K562 (cell line): ENCODE results near the gene CCT7. TPM values are rescaled to one million over a fixed set of nuclear protein-coding genes. Genes with fewer than 3 reads are reported as not detected.

Experiments used
- DACH1 ChIP-seq: fragments of 450-650 bp; IDR thresholded peaks from 2 replicates; pipeline ENCODE4 v1.6.1; 2018; ENCODE audit not compliant: partially characterized antibody
- ELF4 ChIP-seq: fragments of 450-650 bp; formaldehyde crosslinking; IDR thresholded peaks from 2 replicates; pipeline ENCODE4 v1.4.0; 2022; ENCODE audit warnings: missing genetic modification characterization
- FOXK1 ChIP-seq: sonication (generic); formaldehyde crosslinking; IDR thresholded peaks from 2 replicates; pipeline ENCODE4 v1.8.0; 2022; ENCODE audit warnings: missing genetic modification reagents, mild to moderate bottlenecking, borderline replicate concordance
- HLTF ChIP-seq: fragments of 450-650 bp; IDR thresholded peaks from 2 replicates; pipeline ENCODE4 v1.6.1; 2016
- LARP7 ChIP-seq: fragments of 450-650 bp; IDR thresholded peaks from 2 replicates; pipeline ENCODE4 v1.6.1; 2016
- MCM3 ChIP-seq: fragments of 450-650 bp; IDR thresholded peaks from 2 replicates; pipeline ENCODE4 v1.6.1; 2016
- MEF2A ChIP-seq: IDR thresholded peaks from 2 replicates; pipeline ENCODE4 v1.6.1; 2011; ENCODE audit warnings: low read depth, mild to moderate bottlenecking, low read length, moderate library complexity; ENCODE audit not compliant: control insufficient read depth
- NFIX ChIP-seq: fragments of 250-450 bp; sonication (Bioruptor Pico); IDR thresholded peaks from 2 replicates; pipeline ENCODE4 v1.4.0; 2020; ENCODE audit warnings: low read depth, mild to moderate bottlenecking, moderate library complexity
- NR3C1 ChIP-seq: sonication (generic); formaldehyde crosslinking; IDR thresholded peaks from 2 replicates; pipeline ENCODE4 v1.8.1; 2022; ENCODE audit warnings: missing genetic modification reagents
- PHB ChIP-seq: fragments of 250-450 bp; sonication (Bioruptor Pico); IDR thresholded peaks from 2 replicates; pipeline ENCODE4 v1.5.0; 2021
- RBM39 ChIP-seq: fragments of 200-400 bp; formaldehyde crosslinking; optimal IDR thresholded peaks from 2 replicates; pipeline ENCODE3; 2018; ENCODE audit warnings: low read depth, low read length
- SMC3 ChIP-seq: conservative IDR thresholded peaks from 2 replicates; pipeline ENCODE4 v1.6.1; 2011; ENCODE audit warnings: low read depth, low read length, improper control_type of control experiment; ENCODE audit not compliant: insufficient read depth
- STAT5B ChIP-seq: fragments of 250-450 bp; sonication (Bioruptor Pico); IDR thresholded peaks from 2 replicates; pipeline ENCODE4 v1.8.0; 2021; ENCODE audit warnings: mild to moderate bottlenecking, inconsistent platforms
- TEAD1 ChIP-seq, 2 experiments: fragments of 450-650 bp in 1 of 2; sonication (generic) in 1 of 2; formaldehyde crosslinking; IDR thresholded peaks; 2 replicates each; pipeline versions ENCODE4 v1.4.0 to v1.8.0; 2020 to 2022; ENCODE audit warnings: mild to moderate bottlenecking in 2 of 2, missing genetic modification reagents in 1 of 2
- YY1 ChIP-seq, 3 experiments: IDR thresholded peaks; 2 replicates each; pipeline ENCODE4 v1.6.1; 2011; ENCODE audit warnings: low read length in 2 of 3, mild to moderate bottlenecking in 2 of 3, moderate library complexity in 2 of 3, borderline replicate concordance in 1 of 3, control low read depth in 1 of 3, low read depth in 1 of 3; ENCODE audit not compliant: insufficient read depth in 3 of 3, insufficient replicate concordance in 2 of 3, control insufficient read depth in 1 of 3, insufficient read length in 1 of 3; ENCODE audit errors: extremely low read depth in 1 of 3
- ZNF324 ChIP-seq: fragments of 250-450 bp; sonication (Bioruptor Pico); IDR thresholded peaks from 2 replicates; pipeline ENCODE4 v1.4.0; 2020; ENCODE audit warnings: mild to moderate bottlenecking
- ZNF584 ChIP-seq: fragments of 200-800 bp; sonication (Bioruptor generic); IDR thresholded peaks from 2 replicates; pipeline ENCODE4 v1.6.1; 2016; ENCODE audit warnings: low read depth, mild to moderate bottlenecking, missing genetic modification characterization, missing compliant biosample characterization
- ZNF76 ChIP-seq: fragments of 250-450 bp; sonication (Bioruptor Pico); IDR thresholded peaks from 2 replicates; pipeline ENCODE4 v1.4.0; 2020; ENCODE audit warnings: mild to moderate bottlenecking, moderate library complexity, borderline replicate concordance
- polyA plus RNA-seq, 8 experiments: library from polyadenylated mRNA; depleted of rRNA in 4 of 8; stranded (reverse) in 5 of 8; unstranded in 3 of 8; fragments of >200 nt; fragmentation: Nextera tagmentation in 2 of 8; fragmentation: Illumina TruSeq in 1 of 8; extraction: Ambion mirVana in 2 of 8; extraction: Trizol in 1 of 8; gene quantifications; 2 replicates each; pipeline versions ENCODE4 v1.2.1 to v1.2.3, GENCODE V29; 2011 to 2014; ENCODE audit warnings: inconsistent platforms in 1 of 8, missing spikeins in 1 of 8
- total RNA-seq, 7 experiments: library from RNA; depleted of rRNA in 6 of 7; stranded (reverse); fragments of >200 nt in 6 of 7; fragmentation: Illumina TruSeq in 2 of 7; extraction: Trizol in 2 of 7; gene quantifications; 2 replicates each; pipeline versions ENCODE4 v1.2.1 to v1.2.3, GENCODE V29; 2011 to 2021; ENCODE audit warnings: low replicate concordance in 1 of 7
- TF ChIP-seq, protein P1 (sequence below): fragments of 250-450 bp; sonication (Bioruptor Pico); IDR thresholded peaks from 2 replicates; pipeline ENCODE4 v1.5.0; 2020; ENCODE audit warnings: mild to moderate bottlenecking, borderline replicate concordance
- TF ChIP-seq, protein P2 (sequence below): fragments of 450-650 bp; IDR thresholded peaks from 2 replicates; pipeline ENCODE4 v1.6.1; 2014; ENCODE audit warnings: low read depth, mild to moderate bottlenecking, moderate library complexity, borderline replicate concordance
- TF ChIP-seq, protein P3 (sequence below): IDR thresholded peaks from 3 replicates; pipeline ENCODE4 v1.6.1; 2011; ENCODE audit warnings: borderline replicate concordance, mild to moderate bottlenecking; ENCODE audit not compliant: insufficient read length, insufficient read depth

CCT7 gene
- total and polyA plus RNA-seq, 9 of the 15 experiments (the other 6 are each of a cell fraction or from before 2014, with no cell fraction given): 326 to 856 (median 638) TPM

DNA sequence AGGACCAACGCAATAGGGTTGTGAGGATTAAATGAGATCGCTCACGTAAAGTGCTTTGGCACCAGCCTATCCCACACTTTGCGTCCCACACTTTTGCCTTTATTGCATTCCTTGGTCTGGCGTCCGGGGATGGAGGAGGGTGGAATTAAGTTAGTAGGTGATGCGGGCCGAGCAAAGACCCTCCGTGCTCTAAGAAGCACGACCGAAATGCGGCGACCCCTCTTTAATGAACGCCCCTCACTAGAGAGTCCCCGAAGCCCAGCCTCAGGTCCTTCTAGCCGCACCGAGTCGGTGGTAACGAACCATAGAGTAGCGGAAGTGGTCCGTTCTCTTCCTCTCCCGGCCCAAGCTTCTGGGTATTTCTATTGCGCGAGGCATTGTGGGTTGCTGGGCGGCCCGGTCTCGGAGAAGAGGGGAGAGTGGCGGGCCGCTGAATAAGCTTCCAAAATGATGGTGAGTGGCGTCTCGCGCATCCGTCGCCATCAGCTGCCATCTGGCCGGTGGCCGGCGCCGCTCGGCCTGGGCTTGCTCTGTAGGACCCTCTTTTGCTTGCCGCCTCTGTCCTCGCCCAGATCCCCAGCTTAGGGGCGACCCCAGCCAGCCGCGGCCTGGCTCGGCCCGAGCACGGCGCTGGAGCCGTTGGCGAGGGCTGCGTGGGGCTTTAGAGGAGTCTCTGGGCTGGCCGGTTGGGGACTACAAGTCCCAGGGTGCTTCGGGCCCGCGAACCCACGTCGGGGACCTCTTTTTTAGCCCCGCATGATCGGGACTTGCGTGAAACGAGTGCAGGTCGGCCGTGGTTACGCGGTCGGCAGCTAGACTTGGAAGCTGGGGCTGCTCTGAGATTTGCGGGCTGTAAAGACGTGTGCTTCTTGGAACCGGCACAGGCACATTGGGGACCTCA, at the start of gene CCT7 (continued):
- TF ChIP-seq SMC3: no peak
- TF ChIP-seq TEAD1 (CRISPR knock-in tag; IDR thresholded peaks at IDR 0.05): no peak; a peak in 1 of 4 replicates
- TF ChIP-seq ZNF76: peak; percentile 10; the same call in 1 of the 2 replicates
- no peak; the same call in 1 of the 2 replicates for TF ChIP-seq HLTF
- 0 out of 2 replicates have a peak, but pooled peaks have one; percentile 60 for TF ChIP-seq NR3C1
- TF ChIP-seq, protein P1, sequence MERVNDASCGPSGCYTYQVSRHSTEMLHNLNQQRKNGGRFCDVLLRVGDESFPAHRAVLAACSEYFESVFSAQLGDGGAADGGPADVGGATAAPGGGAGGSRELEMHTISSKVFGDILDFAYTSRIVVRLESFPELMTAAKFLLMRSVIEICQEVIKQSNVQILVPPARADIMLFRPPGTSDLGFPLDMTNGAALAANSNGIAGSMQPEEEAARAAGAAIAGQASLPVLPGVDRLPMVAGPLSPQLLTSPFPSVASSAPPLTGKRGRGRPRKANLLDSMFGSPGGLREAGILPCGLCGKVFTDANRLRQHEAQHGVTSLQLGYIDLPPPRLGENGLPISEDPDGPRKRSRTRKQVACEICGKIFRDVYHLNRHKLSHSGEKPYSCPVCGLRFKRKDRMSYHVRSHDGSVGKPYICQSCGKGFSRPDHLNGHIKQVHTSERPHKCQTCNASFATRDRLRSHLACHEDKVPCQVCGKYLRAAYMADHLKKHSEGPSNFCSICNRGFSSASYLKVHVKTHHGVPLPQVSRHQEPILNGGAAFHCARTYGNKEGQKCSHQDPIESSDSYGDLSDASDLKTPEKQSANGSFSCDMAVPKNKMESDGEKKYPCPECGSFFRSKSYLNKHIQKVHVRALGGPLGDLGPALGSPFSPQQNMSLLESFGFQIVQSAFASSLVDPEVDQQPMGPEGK: no peak
- TF ChIP-seq FOXK1 (CRISPR knock-in tag): peak; percentile 49; the same call in 1 of the 2 replicates
- TF ChIP-seq ELF4: no peak
- TF ChIP-seq MCM3: no peak
- no peak for TF ChIP-seq LARP7
- TF ChIP-seq MEF2A: no peak
- TF ChIP-seq RBM39: peak; percentile 91
- TF ChIP-seq DACH1: no peak
- peak in 2 of 3 experiments; percentile 71 to 73 for TF ChIP-seq YY1 (IDR thresholded peaks at IDR 0.05; ENCODE audit: borderline replicate concordance in 1 of 3, control insufficient read depth in 1 of 3, extremely low read depth in 1 of 3, insufficient read depth in 3 of 3, insufficient read length in 1 of 3, insufficient replicate concordance in 2 of 3, low read depth in 1 of 3, low read length in 2 of 3)
- TF ChIP-seq, protein P2, sequence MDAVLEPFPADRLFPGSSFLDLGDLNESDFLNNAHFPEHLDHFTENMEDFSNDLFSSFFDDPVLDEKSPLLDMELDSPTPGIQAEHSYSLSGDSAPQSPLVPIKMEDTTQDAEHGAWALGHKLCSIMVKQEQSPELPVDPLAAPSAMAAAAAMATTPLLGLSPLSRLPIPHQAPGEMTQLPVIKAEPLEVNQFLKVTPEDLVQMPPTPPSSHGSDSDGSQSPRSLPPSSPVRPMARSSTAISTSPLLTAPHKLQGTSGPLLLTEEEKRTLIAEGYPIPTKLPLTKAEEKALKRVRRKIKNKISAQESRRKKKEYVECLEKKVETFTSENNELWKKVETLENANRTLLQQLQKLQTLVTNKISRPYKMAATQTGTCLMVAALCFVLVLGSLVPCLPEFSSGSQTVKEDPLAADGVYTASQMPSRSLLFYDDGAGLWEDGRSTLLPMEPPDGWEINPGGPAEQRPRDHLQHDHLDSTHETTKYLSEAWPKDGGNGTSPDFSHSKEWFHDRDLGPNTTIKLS: peak; percentile 69; the same call in 1 of the 2 replicates
- no peak for TF ChIP-seq STAT5B (CRISPR knock-in tag)
- no peak for TF ChIP-seq ZNF584 (CRISPR knock-in tag)
- TF ChIP-seq ZNF324 (CRISPR knock-in tag): no peak
- TF ChIP-seq, protein P3, sequence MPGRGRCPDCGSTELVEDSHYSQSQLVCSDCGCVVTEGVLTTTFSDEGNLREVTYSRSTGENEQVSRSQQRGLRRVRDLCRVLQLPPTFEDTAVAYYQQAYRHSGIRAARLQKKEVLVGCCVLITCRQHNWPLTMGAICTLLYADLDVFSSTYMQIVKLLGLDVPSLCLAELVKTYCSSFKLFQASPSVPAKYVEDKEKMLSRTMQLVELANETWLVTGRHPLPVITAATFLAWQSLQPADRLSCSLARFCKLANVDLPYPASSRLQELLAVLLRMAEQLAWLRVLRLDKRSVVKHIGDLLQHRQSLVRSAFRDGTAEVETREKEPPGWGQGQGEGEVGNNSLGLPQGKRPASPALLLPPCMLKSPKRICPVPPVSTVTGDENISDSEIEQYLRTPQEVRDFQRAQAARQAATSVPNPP: no peak
- no peak for TF ChIP-seq NFIX (CRISPR knock-in tag)
- no peak for TF ChIP-seq PHB
